CD4-positive, alpha-beta T cell treated with Interleukin-2 at 100 ng/mL for 4 hours (primary cell): ENCODE results near the gene DRD3.

Experiments used
- DNase-seq: peaks from one replicate; pipeline ENCODE4 v3.0.0-alpha.2; 2020; ENCODE audit warnings: low spot score

Gene DRD3

DNA sequence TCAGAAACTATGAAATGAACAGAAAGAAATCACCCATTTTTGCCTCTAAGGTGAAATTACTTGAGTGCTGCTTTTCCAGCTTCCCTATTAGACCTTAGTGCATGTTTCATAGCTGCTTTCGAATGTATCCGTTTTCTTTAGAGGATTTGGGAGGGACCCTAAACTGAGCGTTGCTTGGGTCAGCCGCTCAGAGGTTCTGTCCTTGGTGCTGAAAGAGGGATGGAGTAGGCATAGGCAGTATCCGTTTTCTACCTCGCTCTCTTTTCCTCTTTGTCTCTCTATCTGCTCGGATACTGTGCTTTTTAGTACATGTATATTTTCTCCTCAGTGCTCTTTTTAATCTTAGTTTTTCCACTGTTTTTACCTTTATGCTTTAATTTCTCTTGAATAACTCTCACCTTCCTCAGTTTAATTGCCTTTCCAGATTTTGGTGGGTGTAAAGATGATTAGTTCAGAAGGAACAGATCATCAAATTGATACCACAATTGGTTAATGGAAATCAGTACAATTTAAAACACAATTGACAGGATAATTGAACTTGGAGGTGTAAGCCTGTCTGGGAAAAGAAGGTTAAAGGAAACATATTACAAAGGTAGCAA, at the start of gene DRD3:
TSS of gene DRD3 (minus strand) at position 283 of the 599 bp plus-strand sequence. CDS start 7,060 bp downstream, outside the sequence.
- DNase-seq, result peak; percentile 30

DNA sequence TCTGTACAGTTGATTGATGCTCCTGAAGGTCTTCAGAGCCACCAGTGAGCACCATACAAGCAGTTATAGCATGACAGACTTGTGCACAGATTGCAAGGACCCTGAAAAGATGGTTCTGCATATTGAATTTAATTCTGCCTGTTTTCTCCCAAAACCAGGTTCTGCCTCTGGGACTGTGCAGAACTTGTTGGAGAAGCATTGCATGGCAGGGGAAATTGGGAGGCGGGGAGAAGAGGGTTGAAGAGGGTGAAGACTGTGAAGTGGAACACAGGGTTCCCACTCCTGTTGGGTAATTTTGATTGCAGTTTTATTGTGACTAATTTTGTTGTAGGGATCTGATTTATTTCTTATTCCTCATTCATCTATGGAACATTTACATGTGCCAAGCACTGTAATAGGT, 48.2 kb upstream of the DRD3 start:
- DNase-seq, result no peak

DNA sequence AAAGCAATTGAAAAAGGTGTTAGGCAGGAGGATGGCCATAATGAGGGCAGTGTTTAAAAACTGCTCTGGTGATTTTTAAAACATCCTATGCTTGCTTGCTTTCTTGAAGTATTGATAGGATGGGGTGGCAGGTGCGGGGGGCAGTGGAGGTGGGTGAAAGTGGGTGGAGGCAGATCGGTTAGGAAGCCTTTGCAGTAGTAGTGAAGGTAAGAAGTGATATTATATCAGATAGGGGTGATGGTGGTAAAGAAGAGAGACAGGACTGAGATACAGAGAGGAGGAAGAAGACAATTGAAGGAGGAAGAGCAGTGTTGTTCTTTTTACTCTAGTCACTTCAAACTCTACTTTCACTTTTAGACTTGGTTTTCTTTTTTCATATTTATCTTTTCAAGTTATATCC, 47.5 kb upstream of the DRD3 start:
- no peak for DNase-seq

DNA sequence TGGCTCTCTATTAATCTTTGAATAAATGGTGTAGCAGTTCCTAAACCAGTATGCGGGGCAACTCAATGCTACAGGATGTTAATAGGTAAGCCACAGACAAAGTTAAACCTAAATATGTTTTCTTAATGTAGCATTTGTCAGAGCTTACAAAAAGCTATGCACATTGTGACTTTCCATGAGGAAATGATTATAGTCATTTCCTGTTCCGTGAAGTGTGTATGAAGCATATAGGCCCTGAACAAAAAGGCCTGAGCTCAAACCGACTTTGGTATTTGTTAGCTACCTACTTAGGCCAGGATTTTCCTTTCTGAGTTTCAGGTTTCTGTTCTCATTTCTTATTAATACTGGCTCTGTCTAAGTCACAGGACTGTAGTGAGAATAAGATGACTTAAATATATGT, 44.3 kb upstream of the DRD3 start:
- DNase-seq, result peak; percentile 76

DNA sequence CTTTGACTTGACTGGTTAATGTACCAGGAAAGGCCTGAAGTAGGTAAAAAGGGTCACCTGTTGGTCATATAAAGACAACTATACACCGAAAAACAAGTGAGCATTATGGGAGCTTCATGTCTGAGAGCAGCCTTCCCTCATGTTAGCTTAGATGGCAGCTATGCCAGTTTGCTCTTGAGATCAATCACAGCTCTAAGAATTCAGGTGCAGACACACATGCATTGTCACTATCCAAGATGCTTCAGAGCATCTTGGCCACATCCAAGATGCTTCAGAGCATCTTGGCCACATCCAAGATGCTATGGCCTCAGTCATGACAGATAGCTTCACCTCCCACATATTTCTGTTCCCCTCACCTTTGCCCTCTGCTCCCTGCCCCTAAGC, 43.0 kb upstream of the DRD3 start:
- DNase-seq, result no peak

DNA sequence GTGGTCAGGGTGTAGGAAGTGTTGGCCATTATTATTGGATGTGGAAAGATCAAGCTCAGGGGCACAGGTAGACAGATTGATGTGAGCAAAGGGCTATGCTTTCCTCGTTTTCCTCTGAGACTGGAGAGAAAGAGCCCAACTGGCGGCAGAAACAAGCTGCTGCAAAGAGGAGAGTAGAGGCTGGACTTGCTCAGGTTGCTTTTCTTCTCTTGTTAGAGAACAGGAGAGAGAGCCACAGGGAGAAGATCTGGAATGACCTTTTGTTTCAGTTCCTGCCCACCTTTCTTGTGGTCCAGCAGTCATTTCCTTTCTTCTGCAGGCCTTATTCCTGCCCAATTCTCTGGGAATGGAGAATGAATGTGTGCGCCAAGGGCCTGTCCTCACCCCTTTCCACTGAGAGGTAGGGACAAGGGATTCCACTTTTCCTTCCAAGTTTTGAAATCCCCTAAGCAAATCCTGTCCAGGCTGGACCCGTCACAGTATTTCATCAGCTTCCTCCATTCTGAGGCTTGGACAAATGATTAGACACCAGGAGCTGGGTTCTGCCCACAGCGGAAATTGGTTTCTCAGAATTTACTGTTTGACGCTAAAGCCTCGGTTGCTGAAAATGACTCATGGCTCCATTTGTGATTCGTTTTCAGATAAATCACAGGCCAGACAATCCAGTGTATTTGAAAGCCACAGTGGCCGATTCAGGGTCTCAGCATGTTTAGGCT, 42.5 kb upstream of the DRD3 start:
- peak; percentile 83 for DNase-seq

DNA sequence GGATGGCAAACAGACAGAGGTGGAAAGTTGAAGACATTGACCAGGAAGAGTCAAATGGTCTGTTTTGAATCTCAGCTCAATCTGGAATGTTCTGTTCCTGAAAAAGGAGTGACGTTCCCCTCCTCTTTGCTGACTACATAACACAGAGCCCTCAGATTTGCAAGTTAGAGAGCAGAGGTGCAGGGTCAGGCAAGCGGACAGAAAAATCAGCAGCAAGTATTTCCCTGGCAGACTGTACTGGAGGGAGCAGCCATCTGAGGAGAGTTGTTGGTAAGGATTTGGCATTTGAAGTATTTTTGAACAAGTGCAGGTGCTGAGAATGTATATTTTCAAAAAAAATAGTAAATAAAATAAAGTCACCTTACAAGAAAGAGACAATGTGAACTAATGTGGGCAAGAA, 40.9 kb upstream of the DRD3 start:
- no peak for DNase-seq

DNA sequence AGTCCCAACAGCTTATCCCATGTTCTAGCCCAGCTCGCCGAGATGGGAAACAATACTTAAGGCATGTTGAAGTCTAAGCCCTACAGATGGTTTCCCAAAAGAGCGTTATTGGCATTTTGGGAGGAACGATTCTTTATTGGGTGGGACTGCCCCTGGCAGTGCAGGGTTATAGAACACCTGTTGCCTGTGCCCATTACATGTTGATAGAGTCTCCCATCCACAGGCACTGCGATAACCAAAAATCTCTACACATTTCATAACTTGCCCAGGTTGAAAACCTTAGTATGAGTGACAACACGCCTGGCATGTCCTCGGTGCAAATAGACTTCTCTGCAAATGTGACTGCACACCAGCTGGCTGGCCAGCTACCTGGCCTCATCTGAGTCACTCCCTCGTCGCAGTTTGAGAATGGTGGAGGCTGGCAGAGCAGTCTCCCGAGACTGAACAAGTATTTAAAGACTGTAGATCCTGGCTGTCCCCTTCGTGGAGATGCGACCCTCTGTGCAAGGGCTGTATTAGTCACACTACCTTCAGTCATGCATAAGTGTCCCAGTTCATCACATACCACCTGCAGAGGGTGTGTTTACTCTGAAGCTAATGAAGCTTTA, 39.8 kb upstream of the DRD3 start:
- DNase-seq, result no peak

DNA sequence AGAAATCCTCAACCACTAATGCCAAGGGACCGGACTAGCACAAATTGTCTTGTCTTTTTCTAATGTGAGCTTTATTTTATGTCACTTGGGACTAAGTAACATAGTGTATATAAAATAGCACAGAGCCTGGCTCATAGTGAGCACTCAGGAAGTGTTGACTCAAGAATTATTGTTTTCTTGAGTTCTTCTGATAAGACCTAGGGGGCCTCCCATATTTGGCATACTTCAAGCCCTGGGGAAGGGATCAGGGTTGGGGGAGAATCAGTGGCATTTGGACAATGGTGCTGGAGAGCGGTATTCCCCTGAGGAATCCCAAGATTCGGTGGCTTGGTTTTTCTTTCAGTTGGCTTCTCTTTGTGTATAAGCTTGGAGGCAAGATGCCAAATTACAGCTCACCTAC, 39.2 kb upstream of the DRD3 start:
- DNase-seq, result no peak

DNA sequence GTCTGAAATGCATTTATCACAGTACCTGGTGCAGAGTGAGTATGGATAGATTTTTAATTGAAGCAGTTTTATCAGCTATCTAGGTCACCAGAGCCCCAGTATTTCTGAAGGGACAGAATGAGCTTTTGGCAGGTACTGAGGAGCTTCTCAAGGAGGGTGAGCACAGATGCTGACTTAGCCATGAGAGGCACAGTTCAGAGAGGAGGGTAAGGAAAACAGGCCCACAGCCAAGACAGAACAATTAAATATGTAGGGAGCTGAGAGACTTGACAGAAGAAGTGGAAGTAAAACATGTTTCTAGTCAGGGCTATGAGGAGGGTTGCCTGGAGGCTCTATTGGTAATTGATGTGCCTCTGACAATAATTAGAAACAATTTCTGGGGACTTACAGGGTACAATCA, 38.4 kb upstream of the DRD3 start:
- no peak for DNase-seq

DNA sequence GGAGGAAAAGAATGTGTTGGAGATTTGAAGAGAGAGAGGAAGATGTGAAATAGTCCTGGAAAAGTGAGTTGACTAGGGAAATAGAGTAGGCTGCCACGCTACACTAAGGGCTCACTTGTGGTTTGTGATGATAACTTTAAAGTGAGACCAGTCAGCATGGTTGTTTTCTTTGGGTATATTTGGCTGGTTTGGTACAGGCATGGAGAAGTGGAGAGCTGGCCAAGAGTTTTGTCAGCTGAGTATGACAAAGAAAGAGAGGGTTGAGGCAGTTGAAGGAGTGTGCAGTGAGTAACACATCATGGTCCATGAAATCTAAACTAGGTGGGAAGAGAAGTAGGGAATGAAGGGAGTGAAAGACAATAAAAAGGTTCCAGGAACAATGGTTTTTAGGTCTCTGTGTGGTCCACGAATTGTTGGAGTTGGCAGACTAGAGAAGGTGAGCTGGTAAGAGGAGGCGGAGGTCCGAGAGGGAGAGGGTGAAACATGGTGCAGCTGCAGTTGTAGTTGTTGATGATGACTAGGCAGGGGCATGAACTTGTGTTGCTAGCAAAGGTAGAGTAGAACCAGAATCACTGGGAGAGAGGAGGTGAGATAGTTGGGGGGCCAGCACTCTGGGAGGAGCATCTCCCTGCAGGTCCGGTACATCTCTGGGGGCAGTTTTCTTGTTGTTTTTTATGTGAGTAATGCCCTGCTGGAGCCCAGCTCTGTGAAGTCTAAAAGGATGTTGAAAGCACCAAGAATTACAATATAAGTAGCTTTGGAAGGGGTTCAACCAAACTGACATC, 37.5 kb upstream of the DRD3 start:
- no peak for DNase-seq

DNA sequence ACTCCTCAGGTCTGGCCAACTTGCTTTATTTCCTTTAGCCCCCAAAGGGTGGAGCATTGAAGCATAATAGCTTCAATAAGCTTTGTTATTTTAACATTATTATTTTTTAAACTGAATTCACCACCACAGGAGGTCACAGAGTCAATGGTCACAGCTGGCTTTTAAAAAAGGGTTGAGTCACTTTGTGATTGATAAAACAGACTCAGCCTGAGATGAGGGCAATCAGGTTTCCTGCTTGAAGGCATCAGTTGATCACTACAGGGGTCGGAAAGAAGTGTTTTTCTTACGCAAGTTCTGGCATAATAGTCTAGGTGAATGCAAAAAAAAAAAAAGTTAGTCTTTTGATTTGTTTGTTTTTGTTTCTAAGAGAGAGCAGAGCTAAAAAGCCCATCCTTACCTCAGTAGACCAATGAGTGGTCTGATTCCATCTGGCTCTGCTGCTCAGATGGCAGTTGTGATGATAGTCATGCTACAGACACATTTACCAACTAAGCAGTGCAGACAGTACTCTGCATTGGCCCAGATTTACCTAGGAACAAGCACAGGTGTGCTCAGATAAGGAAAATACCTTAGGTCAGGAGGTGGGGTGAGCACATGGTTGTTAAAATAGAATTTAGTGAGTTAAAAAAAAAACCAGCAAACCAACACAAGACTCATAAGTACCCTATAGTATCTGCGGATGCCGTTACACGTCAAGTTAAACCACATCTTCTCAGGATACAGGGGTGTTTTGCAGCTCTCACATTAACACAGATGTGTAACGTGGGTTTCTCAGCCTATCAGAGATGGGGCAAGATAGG, 35.9 kb upstream of the DRD3 start:
- peak; percentile 82 for DNase-seq

DNA sequence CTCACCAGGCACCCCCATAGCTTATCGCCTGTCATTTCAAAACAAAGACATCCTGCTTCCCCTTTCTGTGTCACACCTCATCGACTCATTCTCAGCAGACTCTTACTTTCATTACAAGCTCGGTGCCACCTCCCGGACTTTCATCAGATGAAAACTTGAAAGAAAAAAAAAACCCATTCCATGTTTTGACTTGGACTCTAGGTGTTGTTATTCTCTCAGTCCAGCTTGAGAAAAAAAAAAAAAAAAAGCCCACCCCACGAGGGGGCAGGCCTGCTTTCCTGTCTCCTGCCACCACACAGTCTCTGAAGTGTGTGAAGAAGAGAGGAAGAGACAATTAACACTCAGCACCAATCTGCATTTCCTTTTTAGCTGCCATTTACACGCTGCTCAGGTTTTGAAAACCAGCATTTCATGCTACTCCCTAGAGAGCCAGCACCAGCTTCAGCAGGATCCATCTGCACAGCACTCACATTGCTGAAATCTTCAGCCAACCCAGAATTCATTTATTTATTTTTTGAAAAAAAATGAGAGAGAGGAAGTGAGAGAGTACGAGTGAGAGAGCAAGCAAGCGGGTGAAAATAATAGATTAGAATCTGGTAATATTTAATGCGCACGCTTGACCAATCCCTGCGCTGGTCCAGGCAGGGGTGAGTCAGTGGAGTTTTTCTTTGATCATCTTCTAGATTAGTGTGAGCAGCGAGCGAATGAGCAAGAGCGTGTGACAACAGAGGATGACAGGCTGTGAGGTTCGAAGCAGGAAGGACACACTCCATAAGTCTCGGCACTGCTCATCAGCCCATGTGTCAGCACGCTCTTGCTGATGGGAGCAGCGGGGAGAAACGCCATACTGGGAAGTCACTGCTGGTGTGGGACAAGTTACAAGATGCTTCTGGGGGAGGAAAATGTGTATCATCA, 35.0 kb upstream of the DRD3 start:
- peak; percentile 90 for DNase-seq

DNA sequence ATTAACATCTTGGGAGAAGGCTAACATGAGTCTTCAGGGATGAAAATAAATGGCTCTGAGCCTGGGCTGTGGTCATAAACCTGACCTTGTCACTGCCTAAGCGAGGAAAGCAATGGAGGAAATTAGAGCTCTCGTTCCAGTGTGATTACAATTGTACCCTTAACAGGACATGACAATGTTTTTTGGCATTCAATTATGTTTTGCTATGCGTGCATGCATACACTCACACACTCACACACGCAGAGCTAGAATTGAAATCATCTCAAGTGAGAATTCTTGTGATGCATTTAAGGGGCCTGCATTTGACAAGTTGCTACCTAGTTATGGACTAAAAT, 34.4 kb upstream of the DRD3 start:
- no peak for DNase-seq

DNA sequence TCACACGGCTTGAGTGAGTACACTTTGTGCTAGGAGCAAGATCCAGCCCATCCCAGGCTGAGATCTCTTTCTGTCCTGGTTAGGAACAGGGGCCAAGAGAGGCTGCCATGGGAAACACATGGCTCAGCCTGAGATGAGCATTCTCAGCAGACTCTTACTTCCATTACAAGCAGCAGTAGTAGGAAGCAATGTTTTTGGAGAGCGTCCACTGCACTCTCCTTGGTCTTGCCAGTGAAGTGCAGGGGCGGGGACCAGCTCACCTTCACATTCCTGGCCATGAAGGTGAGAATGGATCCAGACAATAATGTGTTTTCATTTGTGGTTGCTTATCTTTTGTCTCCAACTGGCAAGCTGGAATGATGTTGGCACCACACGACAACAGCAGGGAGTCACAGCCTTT, 33.8 kb upstream of the DRD3 start:
- DNase-seq, result no peak

DNA sequence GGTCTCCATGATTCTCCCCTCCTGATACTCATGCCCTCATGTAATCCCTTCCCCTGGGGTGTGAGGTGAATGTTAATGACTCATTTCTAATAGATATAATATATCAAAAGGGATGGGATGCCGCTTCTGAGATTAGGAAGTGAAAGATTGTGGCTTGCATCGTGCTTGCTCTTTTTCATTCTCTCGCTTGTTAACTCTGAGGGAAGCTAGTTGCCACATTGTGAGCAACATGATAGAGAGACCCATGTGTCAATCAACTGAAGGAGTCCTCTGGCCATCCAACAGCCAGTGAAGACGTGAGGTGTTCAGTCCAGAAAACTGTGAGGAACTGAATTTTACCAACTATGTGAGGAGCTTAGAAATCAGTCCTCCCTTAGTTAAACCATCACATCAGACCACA, 28.9 kb upstream of the DRD3 start:
- no peak for DNase-seq

DNA sequence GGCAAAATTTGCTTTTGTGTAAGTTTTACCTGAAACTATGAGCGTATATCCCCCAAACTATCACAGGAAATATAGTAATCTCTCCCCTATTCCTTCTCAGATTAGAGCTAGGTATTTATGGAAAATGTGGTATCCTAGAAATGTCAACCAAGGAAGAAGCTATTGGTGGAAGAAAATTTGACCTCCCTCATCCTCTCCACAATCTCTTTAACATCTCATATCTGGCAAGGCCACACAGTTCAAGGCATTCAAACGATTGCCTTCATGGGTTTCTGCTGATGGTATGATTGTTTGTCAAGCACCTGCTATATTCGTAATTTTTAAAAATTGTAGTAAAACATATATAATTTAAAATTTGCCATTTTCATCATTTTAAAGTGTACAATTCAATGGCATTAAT, 27.5 kb upstream of the DRD3 start:
- no peak for DNase-seq

DNA sequence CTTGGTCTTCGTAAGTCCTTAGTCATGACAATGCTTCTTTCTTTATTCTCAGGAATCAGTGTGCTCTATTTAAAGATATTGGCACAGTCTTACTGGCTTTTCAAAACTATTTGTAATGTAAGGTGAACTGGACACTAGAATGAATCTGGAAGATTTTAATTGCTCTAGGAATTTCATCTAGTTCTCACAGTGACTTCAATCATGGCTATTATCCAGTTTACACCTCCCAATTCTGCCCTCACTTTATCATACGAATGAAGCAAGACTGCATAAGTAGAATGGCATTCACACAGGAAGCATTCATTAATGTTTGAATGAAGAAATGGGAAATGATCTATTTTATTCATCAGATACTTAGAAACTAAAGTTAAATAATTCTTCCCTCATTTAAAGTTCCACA, 26.7 kb upstream of the DRD3 start:
- DNase-seq, result no peak

DNA sequence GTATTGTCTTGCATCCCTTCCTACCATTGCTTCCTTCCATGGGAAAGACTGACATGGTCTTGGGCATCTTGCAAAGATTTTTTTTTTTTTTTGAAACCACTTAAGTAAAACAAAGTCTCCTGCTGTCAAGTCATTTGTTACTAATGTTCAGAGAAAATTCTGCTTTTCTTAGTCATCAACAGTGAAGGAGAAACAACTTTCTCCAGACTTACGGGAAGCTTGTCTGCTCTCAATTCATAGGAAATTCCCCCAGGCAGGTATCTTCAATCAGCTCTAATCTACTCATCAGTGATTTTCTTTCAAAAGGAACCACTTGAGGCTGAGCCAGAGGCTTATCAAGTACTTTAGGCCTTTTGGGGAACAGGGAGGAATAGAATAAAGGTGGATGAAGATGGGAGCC, 15.9 kb upstream of the DRD3 start:
- no peak for DNase-seq

DNA sequence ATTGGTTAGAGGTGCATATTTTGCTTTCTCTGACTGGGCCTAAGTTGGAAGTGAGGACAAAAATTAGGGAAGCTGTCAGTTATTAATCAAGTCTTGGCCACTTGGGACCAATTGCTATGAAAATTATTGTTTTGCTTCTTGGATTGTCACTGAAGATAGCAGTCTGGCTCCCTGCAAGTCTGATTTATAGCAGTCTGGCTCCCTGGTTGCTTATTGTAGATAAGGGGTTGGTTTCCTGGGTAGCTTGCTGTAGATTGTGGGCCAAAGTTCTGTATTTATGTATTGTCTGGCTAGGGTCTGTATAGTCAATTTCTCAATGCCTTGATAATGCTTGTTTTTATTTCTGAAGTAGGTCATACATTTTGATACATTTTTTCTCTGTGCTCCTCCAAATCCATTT, 13.3 kb upstream of the DRD3 start:
- DNase-seq, result no peak

DNA sequence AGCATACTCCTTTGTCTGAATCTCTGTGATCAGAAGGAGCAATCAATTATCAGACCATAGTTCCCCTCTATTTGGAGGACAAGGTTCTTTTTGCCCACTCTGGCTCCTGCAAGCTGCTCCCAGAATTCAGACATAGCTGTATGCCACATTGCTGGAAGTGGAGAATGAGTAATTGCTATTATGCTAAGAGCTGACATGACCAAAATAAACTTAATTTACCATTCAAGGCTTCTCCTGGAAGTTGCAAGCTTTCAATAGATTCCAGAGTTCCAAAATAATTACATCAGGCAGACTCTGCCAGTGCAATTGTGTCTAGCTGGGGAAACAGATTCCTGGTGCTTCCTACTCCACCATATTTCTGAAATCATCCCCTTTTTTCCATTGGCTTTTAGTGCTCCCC, 7.6 kb upstream of the DRD3 start:
- DNase-seq, result no peak
